HG02981 (cell line): Measurements from ENCODE around the gene GMCL1.
A peak's percentile ranks its signal among the peaks of the same experiment; 100 is the strongest.
"Not testable (repeated sequence)": the region's sequence is repeated elsewhere in the genome, so short reads cannot be mapped to it uniquely, and the experiment has no call there.

Experiments used
- ATAC-seq: cut with Tn5 transposase; IDR thresholded peaks from one replicate; pipeline ENCODE4 v1.9.1; 2021; ENCODE audit warnings: mild to moderate bottlenecking, moderate library complexity; ENCODE audit not compliant: unreplicated experiment

Gene GMCL1

DNA sequence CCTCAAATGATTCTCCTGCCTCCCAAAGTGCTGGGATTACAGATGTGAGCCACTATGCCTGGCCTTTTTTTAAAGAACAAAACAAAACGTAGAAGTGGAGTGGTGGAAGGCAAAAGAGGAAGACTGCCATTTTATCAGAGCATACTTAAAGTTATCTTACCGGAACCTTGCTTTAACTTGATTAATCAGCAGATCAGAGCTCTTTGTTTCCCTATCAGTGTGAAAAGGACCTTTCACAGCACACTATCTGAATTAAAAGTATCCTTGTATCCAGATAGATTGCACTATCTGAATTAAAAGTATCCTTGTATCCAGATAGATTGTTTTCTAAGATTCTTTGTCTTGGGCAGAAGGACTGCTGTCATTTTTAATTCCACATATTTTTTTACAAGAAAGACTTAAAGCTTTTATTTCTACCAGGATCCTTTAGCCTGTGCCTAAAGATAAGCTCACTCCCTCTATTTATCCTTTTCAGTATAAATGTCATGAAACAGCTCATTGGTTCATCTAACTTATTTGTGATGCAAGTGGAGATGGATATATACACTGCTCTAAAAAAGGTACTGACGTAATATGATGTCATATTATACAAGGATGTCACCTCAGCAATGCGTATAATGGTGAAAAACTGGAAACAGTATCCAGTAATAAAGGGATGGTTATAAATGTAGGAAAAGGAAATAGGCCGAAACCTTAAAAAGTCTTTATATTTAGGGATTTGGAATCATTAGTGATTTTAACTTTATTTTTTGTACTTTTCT lies 17.8 kb downstream of the GMCL1 start:
- no peak for ATAC-seq

DNA sequence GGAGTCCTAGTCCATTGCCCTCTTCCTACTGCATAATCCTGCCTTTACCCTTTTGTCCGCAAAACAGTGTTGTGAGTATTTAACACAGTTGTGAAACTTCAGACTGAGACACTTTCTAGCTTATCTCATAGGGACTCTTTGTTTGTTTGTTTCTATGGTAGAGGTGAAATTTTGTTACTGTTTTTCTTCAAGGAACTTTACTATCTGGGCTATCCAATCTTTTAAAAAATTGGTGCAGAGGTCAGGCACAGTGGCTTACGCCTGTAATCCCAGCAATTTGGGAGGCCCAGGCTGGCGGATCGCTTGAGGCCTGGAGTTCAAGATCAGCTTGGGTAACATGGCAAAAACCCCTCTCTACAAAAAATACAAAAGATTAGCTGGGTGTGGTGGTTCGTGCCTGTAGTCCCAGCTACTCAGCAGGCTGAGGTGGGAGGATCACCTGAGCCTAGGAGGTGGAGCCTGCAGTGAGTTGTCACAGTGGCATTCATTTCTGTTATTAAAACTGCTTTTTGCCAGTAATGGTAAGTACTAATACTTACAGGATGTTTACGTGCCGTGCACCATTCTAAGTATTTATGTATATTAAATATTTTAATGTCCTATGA lies 18.8 kb downstream of the GMCL1 start:
- no peak for ATAC-seq

DNA sequence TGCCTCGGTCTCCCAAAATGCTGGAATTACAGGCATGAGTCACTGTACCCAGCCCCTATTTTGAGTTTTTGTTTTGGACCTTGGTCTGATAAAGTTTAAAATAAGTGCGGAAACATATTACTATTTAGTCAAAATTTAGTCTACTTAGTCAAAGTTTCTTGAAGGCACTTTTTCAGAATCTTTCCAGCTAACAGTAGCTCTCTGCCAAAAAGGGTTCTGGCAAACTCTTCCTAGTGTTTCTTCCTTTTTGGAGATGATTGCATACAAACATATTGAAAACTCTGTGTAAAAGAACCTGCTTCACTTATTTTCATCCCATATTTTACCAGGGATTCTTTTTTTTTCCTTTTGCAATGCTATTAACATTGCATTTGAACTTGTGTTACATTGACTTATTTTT lies 28.8 kb downstream of the GMCL1 start:
- no peak for ATAC-seq

DNA sequence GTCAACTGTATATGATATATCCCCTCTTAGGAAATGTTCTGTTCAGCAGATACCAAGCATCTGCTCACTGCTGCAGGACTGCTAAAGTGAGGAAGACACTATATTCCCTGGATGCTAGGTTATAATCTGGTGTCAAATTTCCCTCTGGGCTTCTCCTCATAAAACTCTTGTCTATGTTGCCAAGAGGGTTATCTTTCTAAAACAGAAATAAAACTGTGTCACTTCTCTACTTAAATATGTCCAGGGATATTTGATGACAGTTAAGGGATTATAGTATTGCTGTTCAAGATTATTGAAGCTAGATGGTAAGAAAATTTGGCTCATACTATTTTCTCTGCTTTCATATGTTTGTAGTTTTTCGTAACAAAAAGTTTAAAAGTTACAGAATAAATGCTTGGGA lies 33.8 kb downstream of the GMCL1 start:
- ATAC-seq, result no peak

DNA sequence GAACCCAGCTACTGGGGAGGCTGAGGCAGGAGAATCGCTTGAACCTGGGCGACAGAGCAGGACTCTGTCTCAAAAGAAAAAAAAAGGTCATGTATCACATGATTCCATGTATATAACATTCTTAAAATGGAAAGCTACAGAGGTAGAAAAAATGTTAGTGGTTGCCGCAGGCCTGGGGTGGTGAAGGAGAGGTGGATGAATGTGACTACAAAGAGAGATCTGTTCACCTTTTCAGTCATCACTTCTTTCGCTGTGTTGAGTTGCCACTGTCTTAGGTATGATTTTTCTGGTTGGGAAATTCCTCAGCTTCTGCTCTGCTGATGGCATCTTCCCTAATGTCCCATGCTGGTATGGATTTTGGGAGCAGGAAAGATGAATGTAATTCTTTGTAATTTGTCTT lies 59.0 kb downstream of the GMCL1 start:
- no peak for ATAC-seq

DNA sequence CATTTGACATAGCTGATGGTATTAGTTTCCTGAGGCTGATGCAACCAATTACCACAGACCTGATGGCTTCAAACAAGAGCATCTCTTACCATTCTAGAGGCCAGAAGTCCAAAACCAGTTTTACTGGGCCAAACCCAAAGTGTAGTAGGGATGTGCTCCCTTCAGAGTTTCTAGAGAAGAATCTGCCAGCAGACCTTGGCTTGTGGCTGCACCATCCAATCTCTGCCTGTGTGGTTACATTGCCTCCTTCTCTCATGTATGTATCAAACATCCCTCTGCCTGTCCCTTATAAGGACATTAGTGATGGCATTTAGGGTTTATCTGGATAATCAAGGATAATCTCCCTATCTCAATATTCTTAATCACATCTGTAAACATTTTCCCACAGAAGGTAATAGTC lies 59.8 kb downstream of the GMCL1 start:
- no peak for ATAC-seq

DNA sequence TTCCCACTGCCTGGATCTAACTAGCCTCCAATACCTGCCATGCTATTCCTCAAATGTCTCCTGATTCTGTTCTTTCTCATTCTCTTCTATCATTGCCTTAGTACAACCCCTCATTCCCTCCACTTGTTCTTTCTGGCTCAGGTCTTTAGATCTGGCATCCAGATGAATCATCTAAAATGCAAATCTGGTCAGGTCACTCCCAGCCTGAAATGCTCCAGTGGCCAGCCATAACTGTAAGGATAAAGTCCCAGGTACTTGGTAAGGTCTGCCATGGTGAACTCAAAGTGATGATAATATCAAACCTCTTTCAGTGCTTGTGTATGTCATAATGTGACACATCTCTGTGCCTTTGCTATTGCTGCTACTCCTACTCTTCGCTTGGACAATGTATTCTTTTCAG lies 61.4 kb downstream of the GMCL1 start:
- no peak for ATAC-seq

DNA sequence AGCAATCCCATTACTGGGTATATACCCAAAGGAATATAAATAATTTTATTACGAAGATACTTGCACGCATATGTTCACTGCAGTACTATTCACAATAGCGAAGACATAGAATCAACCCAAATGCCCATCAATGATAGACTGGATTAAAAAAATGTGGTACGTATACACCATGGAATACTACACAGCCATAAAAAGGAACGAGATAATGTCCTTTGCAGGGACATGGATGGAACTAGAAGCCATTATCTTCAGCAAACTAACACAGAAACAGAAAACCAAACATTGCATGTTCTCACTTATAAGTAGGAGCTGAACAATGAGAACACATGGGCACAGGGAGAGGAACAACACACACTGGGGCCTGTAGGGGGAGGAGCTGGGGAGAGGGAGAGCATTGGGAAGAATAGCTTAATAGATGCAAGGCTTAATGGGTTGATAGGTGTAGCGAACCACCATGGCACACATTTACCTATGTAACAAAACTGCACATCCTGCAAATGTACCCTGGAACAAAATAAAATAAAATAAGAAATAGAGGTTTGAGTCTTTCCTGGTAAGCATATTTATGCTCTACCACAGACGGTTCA lies 63.5 kb downstream of the GMCL1 start:
- not testable (repeated sequence) for ATAC-seq

DNA sequence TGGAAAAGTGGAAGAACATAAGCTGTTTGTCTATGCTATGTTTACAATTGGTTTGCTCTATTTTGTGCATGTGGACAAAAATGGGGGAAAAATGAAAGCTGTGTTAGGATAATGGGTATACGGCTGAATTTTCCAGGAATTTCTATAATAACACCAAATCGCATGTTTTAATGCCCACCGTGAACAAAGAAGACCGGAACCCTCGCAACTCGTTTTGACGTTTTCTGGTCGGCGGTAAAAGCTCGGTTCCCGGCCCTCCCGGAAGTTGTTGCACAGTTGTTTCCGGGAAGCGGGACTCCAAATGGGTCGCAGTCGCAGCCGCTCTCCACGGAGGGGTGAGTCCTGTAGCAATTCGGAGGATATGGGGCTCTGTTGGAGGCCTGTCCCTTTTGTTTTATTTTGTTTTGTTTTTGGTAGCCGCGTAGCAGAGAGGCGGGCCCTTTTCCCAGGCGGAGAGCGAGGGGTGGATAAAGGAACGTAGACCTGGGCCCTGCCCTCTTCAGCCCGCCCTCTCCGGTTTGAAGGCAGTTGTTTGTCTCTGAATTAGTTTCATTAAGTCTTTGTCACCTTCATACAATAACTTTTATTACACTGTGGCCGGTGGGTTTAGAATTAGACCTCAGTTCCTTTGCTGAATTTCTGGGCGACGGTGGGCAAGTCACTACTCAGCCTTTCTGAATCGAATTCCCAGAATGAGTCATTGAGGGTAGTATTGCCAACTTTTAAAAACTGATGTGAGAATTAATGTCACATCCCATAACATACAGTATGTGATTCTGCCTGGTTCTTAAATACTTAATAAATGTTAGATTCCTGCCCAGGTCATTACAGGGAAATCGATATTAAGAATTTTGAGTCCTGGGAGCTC lies 64.5 kb downstream of the GMCL1 start, which contains the start of gene SNRNP27:
Gene SNRNP27, plus strand, starts transcription at position 273 of the 868 bp plus-strand sequence. Its CDS starts 29 bp downstream, at position 302.
- ATAC-seq, result peak; percentile 57

DNA sequence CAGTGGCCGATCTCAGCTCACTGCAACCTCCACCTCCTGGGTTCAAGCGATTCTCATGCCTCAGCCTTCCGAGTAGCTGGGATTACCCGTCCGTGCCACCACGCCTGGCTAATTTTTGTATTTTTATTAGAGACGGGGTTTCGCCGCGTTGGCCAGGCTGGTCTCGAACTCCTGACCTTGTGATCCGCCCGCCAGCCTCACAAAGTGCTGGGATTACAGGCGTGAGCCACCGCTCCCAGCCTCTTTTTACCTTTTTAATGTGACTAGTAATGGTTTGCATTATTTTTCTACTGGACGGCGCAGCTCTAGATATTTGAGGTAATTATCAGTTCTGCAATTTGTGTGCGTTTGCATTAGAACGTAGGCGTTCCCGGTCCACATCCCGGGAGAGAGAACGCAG lies 65.3 kb downstream of the GMCL1 start:
- ATAC-seq, result not testable (repeated sequence)

DNA sequence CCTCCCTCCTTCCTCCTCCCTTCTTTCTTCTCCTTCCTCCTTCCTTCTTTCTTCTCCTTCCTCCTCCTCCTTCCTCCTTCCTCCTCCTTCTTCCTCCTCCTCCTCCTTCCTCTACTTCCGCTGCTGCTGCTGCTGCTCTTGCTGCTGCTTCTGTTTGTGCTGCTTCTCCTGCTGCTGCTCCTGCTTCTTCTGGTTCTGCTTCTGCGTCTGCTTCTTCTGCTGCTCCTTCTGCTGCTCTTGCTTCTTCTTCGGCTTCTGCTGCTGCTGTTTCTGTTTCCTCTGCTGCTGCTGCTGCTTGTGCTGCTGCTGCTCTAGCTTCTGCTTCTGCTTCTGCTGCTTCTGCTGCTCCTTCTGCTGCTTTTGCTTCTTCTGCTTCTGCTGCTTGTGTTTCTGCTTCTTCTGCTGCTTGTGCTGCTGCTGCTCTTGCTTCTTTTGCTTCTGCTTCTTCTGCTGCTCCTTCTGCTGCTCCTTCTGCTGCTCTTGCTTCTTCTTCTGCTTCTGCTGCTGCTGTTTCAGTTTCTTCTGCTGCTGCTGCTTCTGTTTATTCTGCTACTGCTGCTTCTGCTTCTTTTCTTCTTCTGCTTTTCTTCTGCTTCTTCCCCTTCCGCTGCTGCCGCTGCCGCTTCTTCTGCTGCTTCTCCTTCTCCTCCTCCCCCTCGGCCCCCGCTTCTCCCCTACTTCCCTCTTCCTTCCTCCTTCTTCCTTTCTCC lies 72.9 kb downstream of the GMCL1 start:
- ATAC-seq, result no peak

DNA sequence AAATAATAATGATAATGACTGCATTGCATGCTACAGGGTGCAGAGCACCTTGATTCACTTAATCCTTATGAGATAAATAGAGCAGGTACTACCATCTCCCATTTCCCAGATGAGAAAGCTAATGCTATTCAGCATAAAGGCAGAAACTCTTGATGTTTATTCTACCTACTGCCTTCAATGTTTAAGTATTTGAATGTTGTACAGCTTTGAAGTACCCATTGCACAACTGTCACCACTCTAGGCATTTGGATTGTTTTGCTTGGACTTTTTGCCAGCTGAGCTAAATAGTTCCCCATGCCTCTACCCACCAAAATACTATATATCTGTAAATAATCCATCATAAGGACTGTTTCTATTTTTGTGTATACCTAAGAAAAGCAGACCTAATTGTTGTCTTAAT lies 77.8 kb downstream of the GMCL1 start:
- no peak for ATAC-seq

DNA sequence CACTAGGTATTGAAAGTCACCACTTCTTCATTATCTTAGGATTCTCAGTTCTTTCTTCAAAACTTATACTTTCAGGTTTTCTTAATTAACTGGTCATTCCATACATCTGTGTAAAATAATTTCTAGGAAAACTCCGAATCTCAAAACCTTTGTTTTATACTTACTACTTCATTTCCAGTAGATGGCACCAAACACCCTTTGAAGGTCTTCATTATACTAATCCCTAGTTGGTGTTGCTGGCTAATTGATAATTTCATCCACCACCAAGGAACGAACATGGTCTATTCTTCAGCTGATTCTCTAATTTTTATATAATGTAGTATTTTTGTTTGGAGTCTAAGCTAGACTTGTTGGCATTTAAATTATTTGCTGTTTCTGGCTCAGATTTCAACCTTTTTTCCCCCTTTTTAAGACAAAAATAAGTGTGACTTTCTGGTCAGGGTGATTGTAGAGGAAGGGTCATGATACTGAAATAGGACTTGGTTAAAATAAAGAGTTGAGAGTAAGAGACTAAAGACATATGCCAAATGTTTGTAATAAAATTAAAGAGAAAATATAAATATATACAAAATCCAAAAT lies 82.6 kb downstream of the GMCL1 start:
- ATAC-seq, result no peak

DNA sequence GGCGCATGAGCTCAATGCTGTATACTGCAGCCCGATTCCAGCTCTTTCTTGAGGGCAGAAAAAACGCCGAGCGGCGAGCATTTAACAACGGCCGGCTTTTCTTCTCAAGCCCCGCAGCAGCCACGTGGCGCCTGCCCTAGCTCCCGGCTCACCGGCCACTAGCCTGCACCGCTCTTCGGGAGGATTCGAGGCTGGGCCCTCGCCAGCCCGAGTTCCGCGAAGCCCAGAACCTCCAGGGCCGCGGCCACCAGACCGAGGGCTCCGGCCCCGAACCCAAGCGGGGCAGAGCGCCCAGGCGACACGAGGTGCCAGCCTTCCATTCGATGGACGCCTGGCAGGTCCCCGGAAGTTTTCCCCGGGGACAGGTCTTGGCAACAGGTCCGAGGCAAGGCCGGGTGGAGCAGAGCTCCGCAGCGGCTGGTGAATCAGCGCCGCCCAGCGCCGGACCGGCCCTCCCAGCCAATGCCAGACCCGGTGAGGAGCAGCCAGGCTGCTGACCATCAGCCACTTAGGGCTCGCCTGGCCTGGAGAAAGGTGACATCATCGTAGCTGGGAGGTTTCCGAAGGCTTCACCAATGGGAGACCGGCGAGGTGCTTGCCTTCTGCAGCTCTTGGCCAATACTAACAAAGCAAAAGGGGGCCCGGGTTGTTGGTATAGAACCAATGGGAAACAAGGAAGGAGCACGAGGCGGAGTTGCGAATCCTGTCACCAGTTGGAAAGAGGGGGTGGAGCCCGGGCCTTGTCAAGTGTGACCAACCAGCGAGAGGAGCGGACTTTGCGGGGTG lies 84.9 kb downstream of the GMCL1 start:
- peak; percentile 88 for ATAC-seq

DNA sequence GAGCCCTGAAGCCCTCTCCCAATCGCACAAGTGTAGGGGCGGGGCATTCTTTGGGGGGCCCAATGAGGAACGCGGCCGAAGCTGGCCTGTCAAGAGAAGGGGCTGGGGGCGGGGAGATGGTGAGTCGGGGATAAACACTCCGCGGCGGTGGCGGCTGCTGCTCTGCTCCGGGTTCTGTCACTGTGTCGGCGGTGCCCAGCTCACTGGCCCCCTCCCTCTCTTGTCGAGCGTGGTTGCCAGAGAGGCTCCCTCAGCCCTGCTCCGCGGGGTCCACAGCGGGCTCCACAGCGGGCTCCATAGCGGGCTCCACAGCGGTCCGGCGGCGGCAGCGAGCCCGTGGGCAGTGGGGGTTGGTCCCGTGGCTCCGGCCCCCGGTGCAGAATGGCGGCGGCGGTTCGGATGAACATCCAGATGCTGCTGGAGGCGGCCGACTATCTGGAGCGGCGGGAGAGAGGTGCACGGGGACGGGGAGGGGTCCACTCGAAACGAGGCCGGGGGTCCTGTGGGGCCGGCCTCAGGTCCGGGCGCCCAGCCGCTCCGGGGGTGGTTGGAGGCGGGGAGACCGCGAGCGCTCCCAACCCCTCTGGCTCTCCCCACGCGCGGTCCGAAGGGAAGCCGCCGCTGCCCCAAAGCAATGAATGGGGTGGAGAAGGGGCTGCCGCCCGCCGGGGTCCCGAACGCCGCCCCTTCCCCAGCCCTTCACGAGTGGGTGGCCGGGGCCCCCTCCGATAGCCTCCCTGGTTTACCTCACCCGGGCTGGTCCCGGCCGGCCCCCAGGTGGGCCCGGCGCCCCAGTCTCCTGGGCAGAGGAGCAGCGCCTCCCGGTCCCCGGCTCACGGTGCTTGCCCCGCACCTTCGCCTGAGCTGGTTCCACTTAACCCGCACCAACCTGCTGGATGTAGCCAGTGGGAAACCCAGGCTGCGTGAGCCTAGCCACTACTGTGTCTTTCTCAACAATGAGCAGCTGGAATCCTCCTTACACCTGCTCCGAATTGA lies 85.8 kb downstream of the GMCL1 start, which contains the start of gene MXD1:
Gene MXD1, plus strand, starts transcription at position 160 of the 996 bp plus-strand sequence. Its CDS starts 222 bp downstream, at position 382.
- ATAC-seq, result no peak

DNA sequence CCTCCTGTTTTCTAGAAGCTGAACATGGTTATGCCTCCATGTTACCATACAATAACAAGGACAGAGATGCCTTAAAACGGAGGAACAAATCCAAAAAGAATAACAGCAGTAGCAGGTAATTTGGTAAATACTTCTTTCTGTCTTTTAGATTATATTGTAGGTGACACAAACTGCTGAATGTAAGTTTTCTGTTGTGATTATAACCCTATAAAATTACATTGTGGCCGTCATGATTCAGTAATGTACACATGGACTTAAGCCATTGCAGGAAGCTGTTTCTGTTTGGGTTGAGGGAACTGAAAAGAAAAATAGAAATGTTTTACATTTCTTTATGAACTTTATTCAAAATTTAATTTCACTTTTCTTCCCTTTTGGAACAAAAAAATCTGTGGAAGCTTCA lies 86.6 kb downstream of the GMCL1 start:
- no peak for ATAC-seq

DNA sequence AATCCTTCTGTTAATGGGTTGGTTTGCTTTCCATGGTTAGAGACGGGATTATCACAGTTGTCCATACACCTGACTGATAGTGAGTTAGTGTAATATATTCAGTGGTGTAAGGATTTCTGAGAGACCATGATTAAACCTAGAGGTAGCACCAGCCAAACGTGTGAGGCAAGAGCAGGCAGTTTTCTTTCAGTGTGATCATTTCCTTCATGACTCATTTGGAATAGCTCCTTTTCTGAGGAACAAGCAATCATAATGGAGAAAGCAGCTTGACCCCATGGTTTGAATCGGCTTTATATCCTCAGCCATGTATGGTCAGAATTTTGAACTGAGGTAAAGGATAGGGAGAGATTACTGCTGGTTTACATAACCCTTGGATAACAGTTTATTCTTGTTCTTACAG lies 88.4 kb downstream of the GMCL1 start:
- no peak for ATAC-seq

DNA sequence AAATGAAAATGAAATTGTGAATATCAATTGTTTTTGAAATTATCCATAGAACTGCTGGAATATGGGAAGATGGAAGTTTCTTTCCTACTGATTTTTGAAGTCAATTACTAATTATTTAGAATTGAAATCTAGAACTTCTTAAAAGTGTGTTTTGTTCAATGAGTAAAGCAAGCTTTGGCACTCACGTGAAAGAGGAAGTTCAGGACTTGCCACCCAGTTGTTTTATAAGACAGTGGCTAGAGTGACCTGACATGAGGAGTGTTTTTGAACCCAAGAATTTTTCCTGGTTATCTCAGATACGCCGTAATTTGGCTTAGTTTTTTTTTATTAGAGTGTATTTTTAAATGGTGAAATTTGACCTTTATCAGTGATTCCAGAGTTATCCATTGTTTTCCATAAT lies 88.9 kb downstream of the GMCL1 start:
- no peak for ATAC-seq
